SK-N-SH (cell line): ENCODE data around the gene TFR2. TPM values are rescaled to one million over a fixed set of nuclear protein-coding genes. Genes with fewer than 3 reads are reported as not detected.

Experiments
- CTCF ChIA-PET: fragments of 300-600, 350-600 bp; formaldehyde crosslinking; extraction: SDS; loops from one replicate; lab custom pipeline; 2021; lab: Yijun Ruan, JAX
- POLR2A ChIA-PET: fragments of 350-600 bp; sonication (Branson Sonifier 250); formaldehyde crosslinking; extraction: SDS; loops from one replicate; lab custom pipeline; 2020; ENCODE audit warnings: antibody characterized with exemption, inconsistent platforms; lab: Yijun Ruan, JAX
- DNase-seq: peaks from one replicate; pipeline ENCODE4 v3.0.0; 2012
- H2AFZ ChIP-seq: fragments of 200-600 bp; sonication (generic); 2 replicates; pipeline ENCODE4 v1.8.1; 2016; ENCODE audit warnings: antibody characterized with exemption, mild to moderate bottlenecking, low read depth
- H3F3A ChIP-seq: fragments of 200-600 bp; sonication (generic); replicated peaks from 2 replicates; pipeline ENCODE3; 2016; ENCODE audit warnings: antibody characterized with exemption, mild to moderate bottlenecking; ENCODE audit not compliant: insufficient read depth
- H3K27ac ChIP-seq, 2 experiments: fragments of 200-500 bp in 1 of 2; fragments of 200-600 bp in 1 of 2; sonication (Bioruptor generic) in 1 of 2; sonication (generic), shearing (Covaris generic) in 1 of 2; 2 replicates each; pipeline versions ENCODE4 v1.5.1 to v1.6.1; 2014 to 2016; ENCODE audit warnings: low read depth in 2 of 2, inconsistent platforms in 1 of 2, low read length in 1 of 2, mild to moderate bottlenecking in 1 of 2, mixed read lengths in 1 of 2
- H3K27me3 ChIP-seq: fragments of 200-600 bp; sonication (generic), shearing (Covaris generic); 2 replicates; pipeline ENCODE4 v1.6.1; 2016; ENCODE audit warnings: mixed run types; ENCODE audit not compliant: insufficient read depth
- H3K36me3 ChIP-seq, 2 experiments: fragments of 200-500 bp in 1 of 2; fragments of 200-600 bp in 1 of 2; sonication (Bioruptor generic) in 1 of 2; sonication (generic) in 1 of 2; replicated peaks in 1 of 2; 2 replicates each; pipeline versions ENCODE3 to v1.5.1; 2014 to 2016; ENCODE audit warnings: low read length in 1 of 2, mild to moderate bottlenecking in 1 of 2; ENCODE audit not compliant: insufficient read depth in 2 of 2, control insufficient read depth in 1 of 2
- H3K4me1 ChIP-seq, 2 experiments: fragments of 200-500 bp in 1 of 2; fragments of 200-600 bp in 1 of 2; sonication (Bioruptor generic) in 1 of 2; sonication (generic), shearing (Covaris generic) in 1 of 2; 2 replicates each; pipeline versions ENCODE4 v1.5.1 to v1.6.1; 2014 to 2016; ENCODE audit warnings: low read depth in 1 of 2, low read length in 1 of 2, mixed run types in 1 of 2; ENCODE audit not compliant: insufficient read depth in 2 of 2, control insufficient read depth in 1 of 2
- H3K4me2 ChIP-seq: fragments of 200-600 bp; sonication (generic), shearing (Covaris generic); 2 replicates; pipeline ENCODE4 v1.6.1; 2017; ENCODE audit warnings: mixed run types
- H3K4me3 ChIP-seq, 2 experiments: fragments of 200-500 bp in 1 of 2; fragments of 200-600 bp in 1 of 2; sonication (Bioruptor generic) in 1 of 2; sonication (generic), shearing (Covaris generic) in 1 of 2; 2 replicates each; pipeline versions ENCODE4 v1.5.1 to v1.8.1; 2014 to 2016; ENCODE audit warnings: low read depth in 2 of 2, inconsistent platforms in 1 of 2, low read length in 1 of 2, mild to moderate bottlenecking in 1 of 2, mixed read lengths in 1 of 2, moderate library complexity in 1 of 2
- H3K79me2 ChIP-seq: fragments of 200-600 bp; sonication (generic); 2 replicates; pipeline ENCODE4 v1.8.1; 2017; ENCODE audit warnings: mild to moderate bottlenecking; ENCODE audit not compliant: insufficient read depth
- H3K9ac ChIP-seq: fragments of 200-600 bp; sonication (generic); 2 replicates; pipeline ENCODE4 v1.6.1; 2017; ENCODE audit warnings: mixed run types
- H3K9me2 ChIP-seq: fragments of 200-600 bp; sonication (generic); 2 replicates; pipeline ENCODE4 v1.6.1; 2017; ENCODE audit warnings: mixed run types
- H3K9me3 ChIP-seq: fragments of 200-600 bp; sonication (generic); 2 replicates; pipeline ENCODE4 v1.6.1; 2017; ENCODE audit warnings: mixed run types, mild to moderate bottlenecking, moderate library complexity
- H4K20me1 ChIP-seq: fragments of 200-600 bp; sonication (generic); 2 replicates; pipeline ENCODE4 v1.6.1; 2017; ENCODE audit warnings: mild to moderate bottlenecking, mixed run types; ENCODE audit not compliant: insufficient read depth
- CTCF ChIP-seq: fragments of 200-600 bp; sonication (generic); IDR thresholded peaks from 2 replicates; pipeline ENCODE4 v1.6.1; 2017; ENCODE audit warnings: antibody characterized with exemption, mild to moderate bottlenecking, moderate library complexity
- EP300 ChIP-seq, 2 experiments: IDR thresholded peaks; 2 replicates each; pipeline versions ENCODE4 v1.4.0 to v1.6.1; 2012; ENCODE audit warnings: borderline replicate concordance in 1 of 2, low read depth in 1 of 2, low read length in 1 of 2
- FOXJ3 ChIP-seq: sonication (generic); formaldehyde crosslinking; IDR thresholded peaks from 2 replicates; pipeline ENCODE4 v1.5.1; 2020; ENCODE audit warnings: mild to moderate bottlenecking, missing genetic modification reagents
- NFIC ChIP-seq: IDR thresholded peaks from 2 replicates; pipeline ENCODE4 v1.4.0; 2012; ENCODE audit warnings: borderline replicate concordance
- POLR2AphosphoS5 ChIP-seq: IDR thresholded peaks from 2 replicates; pipeline ENCODE4 v1.6.1; 2012; ENCODE audit warnings: low read depth, low read length
- SIN3A ChIP-seq: IDR thresholded peaks from 2 replicates; pipeline ENCODE4 v1.6.1; 2012; ENCODE audit warnings: low read depth, mild to moderate bottlenecking, low read length, moderate library complexity, borderline replicate concordance
- TAF1 ChIP-seq: IDR thresholded peaks from 2 replicates; pipeline ENCODE4 v1.6.1; 2012; ENCODE audit warnings: low read depth, mild to moderate bottlenecking, low read length, moderate library complexity, borderline replicate concordance
- WGBS: methylation state at CpG from one replicate; pipeline ENCODE4 v1.1.6; 2017; ENCODE audit warnings: low lambda C conversion rate; 5-methylcytosine and 5-hydroxymethylcytosine counted together
- polyA plus RNA-seq, 3 experiments: library from polyadenylated mRNA; depleted of rRNA; stranded (reverse); fragments of >200 nt; gene quantifications; 2 replicates each; pipeline ENCODE4 v1.2.3, GENCODE V29; 2012
- TF ChIP-seq, protein P1 (sequence below): IDR thresholded peaks from 2 replicates; pipeline ENCODE4 v1.6.1; 2012; ENCODE audit warnings: mild to moderate bottlenecking, low read depth, low read length, moderate library complexity

The TFR2 gene
- polyA plus RNA-seq, 1 of the 3 experiments (the other 2 are of a cell fraction), result 0.30 TPM

GRCh38 chr7:100632951-100633717, 8.2 kb downstream of the TFR2 start (continued):
- TF ChIP-seq CTCF, result peak; percentile 53

GRCh38 chr7:100630066-100630465, 11.3 kb downstream of the TFR2 start:
- Histone ChIP-seq H2AFZ (no peak overlapping the region), H3K36me3 (no peaks in the 10 kb centered on the region), H3K27ac (no peak overlapping the region), H3K9ac (no peak overlapping the region), H3K9me3 (no peaks in the 10 kb centered on the region), H3F3A (peaks cover 10% of the 10 kb centered on the region), H3K4me2 (no peak overlapping the region), H3K27me3 (no peaks in the 10 kb centered on the region), H3K4me1 (peaks cover 6 to 16% of the 10 kb centered on the region in 2 experiments; a peak in 1 of 4 replicates), H4K20me1 (no peaks in the 10 kb centered on the region), H3K4me3 (no peak overlapping the region), H3K79me2 (no peaks in the 10 kb centered on the region), H3K9me2 (no peaks in the 10 kb centered on the region)
- WGBS, result 92% methylated on average over 4 of the region's 4 CpGs
- ChIA-PET POLR2A (interaction anchor here (0.6 to 1.3 kb wide), 5 partner anchors 15 to 50 kb away, joined by 3 to 5 read pairs (median 3); no protein-coding TSS in a partner anchor), CTCF (interaction anchor here (0.9 to 9.0 kb wide), 14 partner anchors 9 to 95 kb away, joined by 3 to 101 read pairs (median 7); partner anchors contain the start of genes ACTL6B, EPO, MOSPD3 and POP7)
- DNase-seq, result no peak
- TF ChIP-seq EP300 (IDR thresholded peaks at IDR 0.05; ENCODE audit: borderline replicate concordance in 1 of 2, low read depth in 1 of 2, low read length in 1 of 2) (no peak), SIN3A (no peak), TAF1 (no peak), FOXJ3 (CRISPR knock-in tag) (no peak), NFIC (no peak), POLR2AphosphoS5 (no peak)
- TF ChIP-seq, protein P1, sequence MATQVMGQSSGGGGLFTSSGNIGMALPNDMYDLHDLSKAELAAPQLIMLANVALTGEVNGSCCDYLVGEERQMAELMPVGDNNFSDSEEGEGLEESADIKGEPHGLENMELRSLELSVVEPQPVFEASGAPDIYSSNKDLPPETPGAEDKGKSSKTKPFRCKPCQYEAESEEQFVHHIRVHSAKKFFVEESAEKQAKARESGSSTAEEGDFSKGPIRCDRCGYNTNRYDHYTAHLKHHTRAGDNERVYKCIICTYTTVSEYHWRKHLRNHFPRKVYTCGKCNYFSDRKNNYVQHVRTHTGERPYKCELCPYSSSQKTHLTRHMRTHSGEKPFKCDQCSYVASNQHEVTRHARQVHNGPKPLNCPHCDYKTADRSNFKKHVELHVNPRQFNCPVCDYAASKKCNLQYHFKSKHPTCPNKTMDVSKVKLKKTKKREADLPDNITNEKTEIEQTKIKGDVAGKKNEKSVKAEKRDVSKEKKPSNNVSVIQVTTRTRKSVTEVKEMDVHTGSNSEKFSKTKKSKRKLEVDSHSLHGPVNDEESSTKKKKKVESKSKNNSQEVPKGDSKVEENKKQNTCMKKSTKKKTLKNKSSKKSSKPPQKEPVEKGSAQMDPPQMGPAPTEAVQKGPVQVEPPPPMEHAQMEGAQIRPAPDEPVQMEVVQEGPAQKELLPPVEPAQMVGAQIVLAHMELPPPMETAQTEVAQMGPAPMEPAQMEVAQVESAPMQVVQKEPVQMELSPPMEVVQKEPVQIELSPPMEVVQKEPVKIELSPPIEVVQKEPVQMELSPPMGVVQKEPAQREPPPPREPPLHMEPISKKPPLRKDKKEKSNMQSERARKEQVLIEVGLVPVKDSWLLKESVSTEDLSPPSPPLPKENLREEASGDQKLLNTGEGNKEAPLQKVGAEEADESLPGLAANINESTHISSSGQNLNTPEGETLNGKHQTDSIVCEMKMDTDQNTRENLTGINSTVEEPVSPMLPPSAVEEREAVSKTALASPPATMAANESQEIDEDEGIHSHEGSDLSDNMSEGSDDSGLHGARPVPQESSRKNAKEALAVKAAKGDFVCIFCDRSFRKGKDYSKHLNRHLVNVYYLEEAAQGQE, result no peak
